H4 (cell line): ENCODE measurements around the gene PRDM11. TPM values are rescaled to one million over a fixed set of nuclear protein-coding genes. Genes with fewer than 3 reads are reported as not detected.
"Not testable (repeated sequence)": the region's sequence is repeated elsewhere in the genome, so short reads cannot be mapped to it uniquely, and the experiment has no call there.

ENCODE experiments used
- DNase-seq: peaks from one replicate; pipeline ENCODE4 v3.0.0-alpha.2; 2015; ENCODE audit warnings: low spot score
- total RNA-seq: library from RNA; depleted of rRNA; stranded (reverse); fragments of >200 nt; shearing (Covaris generic); gene quantifications from 2 replicates; pipeline ENCODE4 v1.2.3, GENCODE V29; 2014

The PRDM11 gene
- total RNA-seq, 1 experiment from 2014 or later = 6.7 TPM

DNA sequence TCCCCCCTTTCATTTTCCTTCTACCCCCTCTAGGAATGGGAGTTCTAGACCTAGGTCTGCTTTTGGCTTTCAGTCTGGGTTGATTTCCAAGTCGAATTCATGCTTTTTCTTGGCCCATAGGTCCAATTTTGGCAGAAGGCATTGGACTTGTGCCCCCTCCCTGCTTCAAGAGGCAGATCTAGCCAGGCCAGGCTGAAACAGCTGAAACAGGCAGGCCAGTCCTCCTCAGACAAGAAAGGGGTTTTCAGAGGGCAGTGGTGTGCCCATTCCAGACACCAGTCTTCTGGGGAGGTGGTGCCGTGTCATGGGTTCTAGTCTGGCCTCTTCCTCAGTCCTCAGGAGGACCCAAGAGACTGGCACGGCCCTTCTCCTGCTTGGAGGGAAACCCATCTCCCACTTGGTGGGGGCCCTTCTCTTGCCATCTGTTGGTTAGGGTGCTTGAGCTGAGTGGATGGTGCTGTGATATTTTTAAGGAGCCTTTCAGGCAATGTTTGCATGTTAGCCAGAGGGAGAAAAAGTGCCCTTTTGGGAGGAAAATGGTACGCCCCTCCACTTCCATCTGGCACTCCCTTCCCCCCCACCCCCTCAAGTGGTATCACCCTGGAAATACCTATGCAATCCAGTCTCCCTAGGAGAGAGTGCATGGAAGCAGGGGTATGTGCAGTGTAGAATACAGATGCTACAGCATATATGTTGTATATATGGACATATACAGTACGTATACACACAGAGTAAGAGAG lies 86.1 kb downstream of the PRDM11 start:
- DNase-seq = no peak

DNA sequence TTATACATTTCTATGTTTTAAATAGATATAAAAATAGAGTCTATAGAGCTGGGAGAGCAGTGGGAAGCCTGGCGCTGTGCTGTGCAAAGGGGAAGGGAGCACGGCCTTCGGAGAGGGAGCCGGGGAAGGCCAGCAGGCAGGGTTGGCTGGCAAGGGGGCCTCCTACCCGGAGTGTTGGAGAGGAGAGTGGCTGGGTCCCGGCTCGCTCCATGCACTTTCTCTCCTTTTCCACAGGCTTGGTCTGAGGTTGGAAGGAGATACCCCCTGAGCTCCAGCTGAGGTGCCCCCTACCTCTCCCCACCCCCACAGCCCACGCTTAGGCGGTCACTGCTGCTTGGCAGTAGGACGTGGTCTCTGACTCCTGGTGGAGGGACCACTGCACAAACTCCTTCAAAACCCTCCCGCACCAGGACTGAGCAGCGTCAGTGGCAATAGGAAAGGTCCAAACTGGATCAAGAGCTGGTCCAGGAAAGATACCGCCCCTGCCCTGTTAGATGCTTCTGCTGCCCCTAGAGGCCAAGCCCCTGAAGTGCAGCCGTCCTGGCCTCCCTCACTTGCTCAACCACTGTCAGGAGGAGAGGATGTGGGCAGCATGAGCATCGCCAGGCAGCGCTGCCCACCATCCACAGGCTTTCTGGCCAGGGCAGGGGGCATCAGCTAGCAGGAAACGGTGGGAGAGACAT lies 86.8 kb downstream of the PRDM11 start:
- peak; percentile 71 for DNase-seq

DNA sequence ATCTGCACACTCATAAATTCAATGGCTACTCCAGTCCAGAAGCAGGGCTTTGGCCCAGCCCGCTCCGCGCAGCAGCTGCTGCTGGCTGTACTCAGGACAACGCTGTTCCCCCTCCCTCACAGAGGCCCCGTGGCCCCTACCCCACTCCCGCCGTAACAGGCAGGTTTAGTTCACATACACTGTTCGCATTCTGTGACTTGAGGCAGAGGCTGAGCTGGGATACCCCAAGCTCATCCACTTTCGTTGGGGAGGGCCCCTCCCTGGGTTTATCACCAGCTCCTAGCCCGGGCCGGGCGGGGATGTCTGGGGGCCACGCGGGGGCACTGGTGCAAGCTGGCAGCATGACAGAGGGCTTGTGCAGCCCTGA lies 87.3 kb downstream of the PRDM11 start:
- DNase-seq = no peak

DNA sequence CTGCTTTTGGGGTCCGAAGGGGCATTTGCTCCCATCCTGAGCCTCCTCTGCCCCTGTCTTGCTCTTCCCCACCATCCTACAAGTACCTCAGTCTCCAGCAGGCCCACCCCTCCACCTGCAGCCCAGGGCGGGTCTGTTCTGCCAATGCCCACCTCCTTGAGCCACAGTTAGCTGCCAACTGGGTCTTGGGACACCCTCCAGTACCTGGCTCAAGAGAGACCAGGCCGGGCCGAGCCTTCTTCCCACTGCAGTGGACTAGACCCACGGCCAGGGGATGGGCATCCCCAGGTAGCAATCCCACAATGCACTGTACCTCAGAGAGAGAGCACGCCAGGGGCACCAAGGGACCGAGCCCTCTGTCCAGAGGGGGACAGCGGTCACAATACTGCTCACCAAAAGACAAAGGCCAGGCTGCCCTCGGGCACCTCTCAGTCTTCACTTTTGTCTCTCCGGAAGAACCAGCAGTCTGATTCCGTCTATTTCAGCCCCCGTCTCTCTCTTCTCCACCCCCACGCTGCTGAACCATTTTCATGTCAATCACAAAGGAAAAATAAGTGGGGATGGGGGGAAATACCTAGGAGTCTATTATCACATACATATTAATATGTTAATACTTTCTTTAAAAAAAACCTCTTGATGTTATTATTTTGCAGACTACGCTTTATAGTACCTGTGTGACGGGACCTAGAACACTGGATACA lies 88.0 kb downstream of the PRDM11 start:
- no peak for DNase-seq

DNA sequence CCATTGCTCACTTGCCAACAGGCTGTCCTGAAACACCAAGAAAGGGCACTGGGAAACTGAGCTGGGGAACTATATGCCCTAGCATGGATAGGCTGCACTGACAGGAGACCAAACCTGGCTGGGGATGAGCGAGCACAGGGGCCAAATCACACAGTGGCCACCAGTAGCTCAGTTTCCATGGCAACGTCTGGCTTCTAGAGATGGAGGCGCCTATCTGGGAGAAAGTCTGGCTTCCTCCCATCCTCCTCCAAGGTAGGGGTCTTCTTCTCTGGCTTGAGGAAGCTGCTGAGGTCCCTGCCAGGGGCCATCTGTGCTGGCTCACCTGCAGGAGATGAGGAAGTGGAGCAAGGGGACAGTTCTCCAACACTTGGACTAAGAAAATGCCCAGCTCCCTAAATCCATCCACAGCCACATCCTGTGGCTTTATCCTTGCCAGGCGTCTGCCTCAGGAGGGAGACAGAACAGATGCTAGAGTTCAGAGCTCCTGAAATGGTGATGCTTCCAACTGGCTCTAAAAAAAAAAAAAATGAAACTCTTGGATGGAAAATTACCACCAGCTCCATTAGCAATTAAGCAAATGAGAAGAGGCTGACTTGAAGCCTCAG lies 91.4 kb downstream of the PRDM11 start:
- DNase-seq = no peak

DNA sequence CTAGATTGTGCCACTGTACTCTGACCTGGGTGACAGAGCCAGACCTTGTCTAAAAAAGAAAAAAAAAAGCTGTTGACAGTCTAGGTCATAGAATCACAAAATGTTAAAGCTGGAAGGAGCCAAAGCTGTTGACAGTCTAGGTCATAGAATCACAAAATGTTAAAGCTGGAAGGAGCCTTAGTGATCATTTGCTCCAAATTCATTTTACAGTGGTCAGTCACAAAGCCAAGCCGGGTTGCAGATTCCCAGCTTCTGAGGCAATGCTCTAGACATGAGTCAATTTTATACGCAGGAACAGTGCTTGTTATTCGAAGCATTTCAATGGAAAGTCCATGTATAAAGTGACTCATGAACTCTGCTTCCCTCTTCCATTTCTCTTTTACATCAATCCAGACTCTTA lies 92.3 kb downstream of the PRDM11 start:
- DNase-seq = no peak

DNA sequence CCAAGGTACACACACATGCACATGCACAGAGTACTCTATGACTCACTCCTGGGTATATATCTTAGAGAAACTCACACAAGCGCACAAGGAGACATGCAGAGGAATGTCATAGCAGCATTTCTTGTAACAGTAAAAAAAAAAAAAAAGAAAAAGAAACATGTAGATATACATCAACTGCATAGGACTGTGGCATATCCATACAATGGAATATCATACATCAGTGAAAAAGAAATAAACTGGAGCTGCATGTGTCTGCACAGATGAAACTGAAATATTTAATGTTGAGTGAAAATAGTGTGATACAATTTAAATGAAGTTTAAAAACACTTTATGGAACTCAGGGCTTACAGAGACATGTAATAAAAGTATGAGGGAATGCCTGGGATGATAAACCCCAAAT lies 93.3 kb downstream of the PRDM11 start:
- DNase-seq = no peak

DNA sequence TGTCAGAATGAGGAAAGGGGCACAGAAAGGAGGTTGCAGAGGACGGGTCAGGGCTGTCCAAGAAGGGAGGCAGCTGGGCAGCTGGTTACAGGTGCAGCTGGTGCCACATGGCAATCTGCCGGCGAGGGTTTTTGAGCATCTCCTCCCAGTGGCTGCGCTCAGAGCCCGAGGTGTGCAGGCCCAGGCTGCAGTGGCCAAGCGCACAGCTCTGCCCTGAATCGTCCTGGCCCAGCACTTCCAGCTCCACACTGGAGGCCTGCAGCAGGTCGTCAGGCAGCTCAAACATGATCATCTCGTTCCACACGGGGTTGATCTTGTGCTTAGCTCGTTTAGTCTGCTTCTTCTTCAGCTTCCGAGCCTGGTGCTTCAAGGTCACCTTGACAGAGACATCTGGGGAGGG lies 97.5 kb downstream of the PRDM11 start:
- DNase-seq = no peak

DNA sequence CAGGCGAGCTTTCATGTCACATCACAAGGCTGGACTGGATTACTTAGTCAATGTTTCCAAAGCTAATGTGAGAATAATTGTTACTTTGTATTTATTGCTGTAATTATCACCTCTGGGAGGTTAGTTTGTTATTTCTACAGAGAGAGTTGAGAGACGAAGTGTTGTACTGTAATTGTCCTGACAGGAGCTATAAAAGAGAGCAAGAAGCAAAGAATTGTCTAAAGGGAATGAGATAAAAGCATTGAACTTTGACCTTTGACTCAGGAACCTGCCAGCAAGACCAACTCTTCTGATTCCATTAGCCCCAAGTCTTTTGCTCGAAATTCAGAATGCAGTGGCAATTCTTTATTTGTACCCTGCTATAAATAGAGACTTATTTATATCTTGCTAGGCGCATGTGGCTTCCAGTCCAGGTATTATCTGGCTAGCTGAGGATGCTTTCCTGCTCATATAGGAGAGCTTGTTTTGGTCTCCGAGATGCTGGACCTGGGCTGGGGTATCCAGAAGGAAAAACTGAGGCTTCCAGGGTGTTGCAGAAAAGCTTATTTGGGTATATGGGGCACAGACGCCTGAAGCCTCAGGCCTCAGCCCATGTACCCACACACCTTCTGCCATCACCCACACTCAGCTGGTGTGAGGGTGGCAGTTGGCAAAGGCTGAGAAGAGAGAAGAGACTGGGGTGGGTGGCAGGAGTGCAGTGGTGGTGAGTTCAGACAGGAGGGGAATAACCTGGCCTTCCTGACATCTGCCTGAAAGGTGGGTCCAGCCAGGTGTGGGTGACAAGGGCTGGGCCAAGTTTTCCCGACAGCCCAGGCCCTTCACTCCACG lies 99.0 kb downstream of the PRDM11 start:
- DNase-seq = no peak

DNA sequence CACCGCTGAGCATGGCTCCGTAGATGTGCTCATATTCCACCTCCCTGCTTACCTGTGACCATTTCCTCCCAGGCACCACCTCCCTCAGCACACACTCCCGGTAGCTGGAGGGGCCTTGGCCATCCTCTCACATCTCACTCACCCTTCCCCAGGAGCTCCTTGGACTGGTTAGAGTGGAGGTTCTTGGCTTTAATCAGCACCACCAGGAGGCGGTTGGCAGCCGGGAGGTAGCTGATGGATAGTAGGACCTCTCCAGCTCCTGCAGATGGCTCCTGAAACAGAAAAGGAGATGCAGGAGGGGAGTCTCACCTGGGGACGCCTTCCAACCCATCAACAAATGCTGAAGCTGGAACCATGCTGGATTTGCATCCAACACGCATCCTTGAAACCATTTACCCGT lies 99.8 kb downstream of the PRDM11 start:
- DNase-seq = no peak

DNA sequence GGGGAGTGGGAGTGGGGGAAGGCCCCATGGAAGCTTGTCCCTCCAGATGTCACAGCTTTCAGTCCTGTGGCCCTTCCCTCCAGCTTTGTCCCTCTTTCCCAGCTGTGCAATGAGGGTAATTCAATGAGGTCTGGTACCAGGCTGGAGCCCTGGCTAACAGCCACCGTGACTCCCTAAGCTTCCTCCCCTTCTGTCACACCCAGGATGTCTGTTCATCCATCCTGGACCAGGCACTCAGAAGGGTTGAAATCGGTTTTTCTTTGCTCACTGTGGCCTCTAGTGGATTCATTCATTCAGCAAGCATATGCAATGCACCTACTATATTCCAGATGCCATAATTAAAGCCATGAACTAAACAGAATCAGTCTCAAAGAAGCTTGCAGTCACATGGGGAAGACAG lies 101.0 kb downstream of the PRDM11 start:
- no peak for DNase-seq

DNA sequence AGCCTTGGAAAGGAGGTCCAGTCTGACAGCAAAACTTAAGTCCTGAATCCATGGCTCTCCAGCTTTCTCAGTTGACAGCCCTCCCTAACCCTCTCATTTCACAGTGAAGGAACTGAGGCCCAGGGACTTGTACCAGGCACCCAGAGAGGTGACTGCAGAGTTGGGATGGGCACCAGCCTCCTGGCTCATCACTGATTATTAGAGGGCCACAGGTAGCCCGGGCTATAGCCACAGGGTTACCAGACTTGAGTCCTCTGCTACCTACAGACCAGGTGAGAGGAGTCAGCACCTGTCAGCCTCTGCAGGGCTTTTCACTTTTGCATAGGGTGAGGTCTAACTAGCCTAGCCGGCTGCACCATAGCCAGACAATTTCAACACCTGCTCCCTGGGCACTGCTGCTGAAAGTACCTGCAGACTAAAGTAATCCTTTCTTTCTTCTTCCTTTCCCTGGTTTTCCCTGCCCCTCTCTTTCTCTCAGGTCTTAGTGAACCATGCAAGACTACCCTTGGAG lies 102.1 kb downstream of the PRDM11 start:
- DNase-seq = no peak

DNA sequence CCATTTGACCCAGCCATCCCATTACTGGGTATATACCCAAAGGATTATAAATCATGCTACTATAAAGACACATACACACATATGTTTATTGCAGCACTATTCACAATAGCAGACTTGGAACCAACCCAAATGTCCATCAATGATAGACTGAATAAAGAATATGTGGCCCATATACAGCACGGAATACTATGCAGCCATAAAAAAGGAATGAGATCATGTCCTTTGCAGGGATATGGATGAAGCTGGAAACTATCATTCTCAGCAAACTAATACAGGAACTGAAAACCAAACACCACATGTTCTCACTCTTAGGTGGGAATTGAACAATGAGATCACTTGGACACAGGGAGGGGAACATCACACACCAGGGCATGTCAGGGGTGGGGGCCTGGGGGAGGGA lies 102.9 kb downstream of the PRDM11 start:
- DNase-seq = not testable (repeated sequence)

DNA sequence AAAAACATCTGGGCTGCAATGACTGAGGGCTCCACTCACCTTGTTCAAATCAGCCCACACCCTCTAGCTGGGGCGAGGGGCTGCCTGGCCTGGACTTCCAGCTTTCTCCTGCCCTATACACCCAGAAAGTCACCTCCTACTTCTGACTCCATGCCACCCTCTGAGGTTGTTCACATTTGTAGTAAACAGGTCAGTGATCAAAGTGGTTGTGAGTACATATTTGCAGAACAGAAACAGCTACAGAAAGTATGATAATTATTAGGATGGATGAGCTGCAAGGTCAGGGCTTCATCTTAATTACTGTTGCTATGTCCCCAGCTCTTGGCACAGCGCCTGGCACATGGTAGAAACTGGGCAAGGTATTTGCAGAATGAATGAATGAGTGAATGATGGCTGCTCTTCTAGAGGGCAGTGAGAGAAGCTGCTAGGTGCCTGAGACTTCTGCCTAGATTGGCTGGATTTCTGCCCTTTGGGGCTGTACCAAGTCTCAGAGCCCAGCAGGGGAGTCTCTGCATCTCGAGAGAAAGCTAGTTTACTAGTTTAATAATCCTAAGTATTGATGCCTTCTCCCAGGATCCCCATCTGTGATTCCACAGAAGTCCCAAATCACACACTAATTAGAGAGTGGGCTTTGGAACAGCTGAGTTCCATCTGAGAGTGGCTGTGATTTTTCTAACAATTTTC lies 103.7 kb downstream of the PRDM11 start:
- no peak for DNase-seq

DNA sequence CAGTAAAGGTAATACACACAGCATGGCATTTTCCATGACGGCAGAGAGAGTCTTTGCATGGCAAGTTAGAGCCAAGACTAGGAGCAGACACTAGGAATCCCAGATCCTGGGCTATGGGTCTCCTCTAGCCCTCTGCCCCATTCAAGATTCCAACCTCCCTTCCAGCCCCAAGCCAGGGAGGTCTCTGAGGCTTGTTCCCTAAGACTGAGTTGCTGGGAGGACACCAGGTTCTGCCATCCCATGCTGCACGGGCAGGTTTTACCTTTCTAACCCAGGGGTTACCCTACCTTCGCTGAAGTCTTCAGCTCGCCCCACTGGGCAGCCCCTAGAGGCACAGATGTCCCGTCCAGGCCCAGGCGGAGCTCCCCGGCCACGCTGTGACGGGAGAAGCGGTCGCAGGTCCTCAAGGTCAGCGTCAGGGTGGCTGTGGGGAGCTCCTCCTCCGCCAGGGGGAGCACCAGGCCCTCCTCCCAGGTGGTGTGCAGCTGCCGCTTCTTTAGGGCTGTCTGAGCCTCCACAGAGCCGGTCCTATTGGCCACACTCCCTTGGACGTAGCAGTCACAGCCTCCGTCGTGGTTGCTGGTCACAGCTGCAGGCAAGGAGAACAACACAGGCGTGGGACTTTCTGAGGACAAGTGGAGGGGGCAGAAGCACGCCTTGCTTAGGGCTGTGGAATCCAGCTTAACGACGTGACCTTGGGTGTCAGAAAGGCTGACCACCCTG lies 105.9 kb downstream of the PRDM11 start:
- peak; percentile 59 for DNase-seq

DNA sequence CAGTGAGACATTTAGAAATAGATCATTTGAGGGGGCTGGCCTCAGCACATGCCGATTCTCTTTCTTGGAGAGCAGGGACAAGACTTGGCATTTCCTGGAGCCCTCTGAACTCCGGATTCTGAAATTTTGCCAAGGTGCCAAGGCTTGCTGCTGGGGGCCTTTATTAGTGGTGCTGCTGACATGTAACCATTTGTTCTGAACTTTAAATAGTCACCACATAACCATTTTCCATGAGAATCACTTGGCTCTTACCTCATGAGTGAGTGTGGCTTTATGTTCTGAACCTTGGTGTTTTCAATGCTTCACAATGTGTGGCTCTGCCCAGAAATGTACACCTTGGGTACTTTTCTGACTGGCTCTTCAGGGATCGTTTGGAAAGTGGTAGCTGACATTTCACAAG lies 106.4 kb downstream of the PRDM11 start:
- no peak for DNase-seq

DNA sequence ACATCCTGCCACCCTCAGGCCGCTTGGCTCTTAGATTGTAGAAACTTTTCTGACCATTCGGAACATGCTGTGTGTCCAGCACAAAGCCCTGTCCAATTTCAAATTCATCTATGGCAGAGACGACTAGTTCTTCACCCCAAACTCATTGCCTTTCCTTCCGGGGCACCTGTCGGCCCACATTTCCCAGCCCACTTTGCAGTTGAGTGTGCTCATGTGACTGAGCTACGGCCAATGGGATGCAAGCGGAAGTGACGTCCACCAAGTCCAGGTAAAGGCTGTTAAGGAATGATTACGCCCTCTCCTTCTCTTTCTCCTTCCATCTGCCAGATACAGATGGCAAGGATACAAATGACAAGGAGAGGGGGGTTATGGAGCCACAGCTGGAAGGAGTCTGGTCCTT lies 107.2 kb downstream of the PRDM11 start:
- DNase-seq = no peak

DNA sequence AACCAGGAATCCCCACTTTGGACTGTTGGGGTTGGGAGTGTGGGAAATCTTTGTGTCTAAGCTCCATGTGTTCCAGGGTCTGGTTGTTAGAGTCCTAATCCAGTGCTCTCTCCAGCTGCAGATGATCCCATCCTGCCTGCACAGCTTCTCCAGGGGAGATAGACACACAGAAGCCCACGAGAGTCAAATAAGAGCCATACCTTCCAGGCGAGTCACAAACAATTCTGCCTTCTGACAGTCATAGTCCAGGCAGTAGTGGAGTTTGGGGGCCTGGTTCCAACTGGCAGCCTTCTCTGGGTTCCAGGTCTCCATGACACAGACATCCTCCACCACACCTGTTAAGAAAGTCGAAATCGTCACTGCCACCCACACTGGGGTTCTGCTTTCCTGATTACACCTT lies 107.6 kb downstream of the PRDM11 start:
- no peak for DNase-seq

DNA sequence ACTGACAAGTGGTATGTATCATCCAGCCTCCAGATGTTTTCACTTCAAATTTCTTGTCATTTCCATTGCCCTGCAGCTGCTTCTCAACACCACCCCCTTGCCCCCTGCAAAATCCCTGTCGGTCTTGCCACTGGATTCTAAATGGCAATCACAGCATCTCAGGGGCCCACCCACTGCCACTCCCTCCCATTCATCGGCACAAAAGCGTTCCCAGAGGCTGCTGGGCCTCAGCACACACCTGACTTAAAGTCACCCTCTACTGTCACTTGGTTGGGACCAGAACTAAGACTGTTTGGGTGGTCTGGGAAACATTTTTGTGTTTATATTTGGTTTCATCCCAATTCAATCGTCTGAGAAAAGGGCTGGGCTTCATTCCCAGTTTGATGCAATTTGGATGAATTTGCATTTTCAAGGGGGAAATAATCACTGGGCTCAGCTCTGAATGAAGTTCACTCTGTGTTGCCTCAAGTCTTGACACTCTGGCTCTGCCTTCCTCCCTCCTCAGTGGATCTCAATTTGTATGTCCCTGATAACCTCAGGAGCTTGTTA lies 112.6 kb downstream of the PRDM11 start:
- DNase-seq = no peak

DNA sequence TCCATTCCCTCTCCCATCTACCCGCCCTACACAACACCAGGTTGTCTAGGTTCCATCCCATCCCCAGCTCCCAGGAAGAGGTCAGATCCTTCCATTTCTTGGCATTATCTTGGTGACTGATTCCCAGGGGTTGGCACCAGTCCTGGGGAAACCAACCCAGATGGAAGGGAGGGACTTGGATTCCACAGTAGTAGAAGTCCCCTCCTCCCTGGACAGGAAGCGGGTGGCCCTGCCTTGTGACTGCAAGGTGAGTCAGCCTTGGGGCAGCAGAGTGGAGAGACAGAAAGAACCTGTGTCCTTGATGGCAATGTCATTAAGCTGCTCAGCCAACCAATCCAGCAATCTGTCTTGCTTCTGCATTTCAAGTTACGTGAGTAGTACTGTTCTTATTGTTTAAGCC lies 113.2 kb downstream of the PRDM11 start:
- DNase-seq = peak; percentile 78
